ENCODE results near the gene OBSCN. TPM values are rescaled to one million over a fixed set of nuclear protein-coding genes. Genes with fewer than 3 reads are reported as not detected.

OBSCN gene
- total and polyA plus RNA-seq, 2 of the 4 experiments (the other 2 are of a cell fraction): 4.1 to 9.5 TPM

- TF ChIP-seq MAFK (IDR thresholded peaks at IDR 0.05; ENCODE audit: low read depth, low read length): no peak
- no peak for TF ChIP-seq SMC3 (IDR thresholded peaks at IDR 0.05; ENCODE audit: low read depth, low read length)
- no peak for TF ChIP-seq ELK1 (IDR thresholded peaks at IDR 0.05; ENCODE audit: borderline replicate concordance, low read depth, low read length)
- TF ChIP-seq USF2 (IDR thresholded peaks at IDR 0.05; ENCODE audit: low read depth, low read length): no peak
- no peak for TF ChIP-seq RFX5 (IDR thresholded peaks at IDR 0.05; ENCODE audit: low read depth, low read length)
- TF ChIP-seq RAD21 (IDR thresholded peaks at IDR 0.05; ENCODE audit: low read length): no peak
- TF ChIP-seq CHD1 (IDR thresholded peaks at IDR 0.05; ENCODE audit: low read depth, low read length): no peak
- WGBS, 2 experiments (ENCODE audit: extremely low coverage in 2 of 2, insufficient read length in 1 of 2): 90% methylated on average over 6 of the region's 11 CpGs; no CpG with 5 or more reads in 1 of the 2 experiments
- DNase-seq: no peak
- no peak overlapping the region for H3K18ac ChIP-seq (ENCODE audit: low read depth, low read length)
- H3K27me3 ChIP-seq (ENCODE audit: control insufficient read depth, insufficient read depth, low read length): no peaks in the 10 kb centered on the region
- no peak overlapping the region for H3K27ac ChIP-seq (ENCODE audit: insufficient read depth, low read length)
- no peak overlapping the region for H2AK9ac ChIP-seq (replicated peaks; ENCODE audit: low read depth, low read length, poor library complexity)
- H4K8ac ChIP-seq (ENCODE audit: low read depth in 2 of 2, low read length in 2 of 2): no peak overlapping the region
- no peak overlapping the region for H2BK15ac ChIP-seq (ENCODE audit: low read depth, low read length)
- intact Hi-C loops (cut with micrococcal nuclease): no loop called here
- dilution Hi-C loops (cut with HindIII; ENCODE audit: low sequenced_read_pairs, unreplicated experiment): no loop called here
- peaks cover 6% of the 10 kb centered on the region; the same call in 1 of the 2 replicates for H3K4me1 ChIP-seq (ENCODE audit: control insufficient read depth, insufficient read depth, low read length)
- H2BK20ac ChIP-seq (ENCODE audit: low read depth, low read length): no peak overlapping the region
- peaks cover 18 to 51% of the 10 kb centered on the region in 2 experiments for H3K79me1 ChIP-seq (ENCODE audit: low read depth in 1 of 2, low read length in 2 of 2)
- peaks cover 22% of the 10 kb centered on the region for H4K20me1 ChIP-seq (ENCODE audit: insufficient read depth, low read length)
- H2BK120ac ChIP-seq (ENCODE audit: low read depth, low read length): no peak overlapping the region
- H2AFZ ChIP-seq (replicated peaks; ENCODE audit: low read length, poor library complexity): no peak overlapping the region
- H2BK5ac ChIP-seq (ENCODE audit: low read depth, low read length, poor library complexity, severe bottlenecking): no peak overlapping the region
- H3K56ac ChIP-seq (ENCODE audit: extremely low read depth, insufficient read depth, low read length): no peak overlapping the region
- in situ Hi-C loops (cut with MboI; ENCODE audit: low sequenced_read_pairs): no loop called here
- no peak overlapping the region for H3K4ac ChIP-seq (ENCODE audit: low read depth, low read length)
- H3K9ac ChIP-seq (ENCODE audit: low read depth, low read length): no peak overlapping the region
- no peak overlapping the region for H4K5ac ChIP-seq (ENCODE audit: low read depth, low read length)
- no peak for ATAC-seq (ENCODE audit: low read depth)
- BruUV-seq (replicated peaks): no TSS peak
- H2AK5ac ChIP-seq (ENCODE audit: low read depth, low read length): no peak overlapping the region
- H4K91ac ChIP-seq (ENCODE audit: insufficient read depth, low read depth, low read length): no peak overlapping the region
- H3K9me1 ChIP-seq (ENCODE audit: insufficient read depth, low read length): peaks cover 22% of the 10 kb centered on the region
- H3K36me3 ChIP-seq (ENCODE audit: control insufficient read depth, insufficient read depth, low read length): peaks cover 20% of the 10 kb centered on the region
- H3K4me2 ChIP-seq (ENCODE audit: low read depth, low read length): no peak overlapping the region
- H3K14ac ChIP-seq (replicated peaks; ENCODE audit: low read depth, low read length): no peak overlapping the region
- H3K23ac ChIP-seq (ENCODE audit: low read depth, low read length): no peak overlapping the region
- POLR2A ChIA-PET (ENCODE audit: unreplicated experiment): no interaction called here
- no peak overlapping the region for H3K4me3 ChIP-seq (ENCODE audit: insufficient read depth, low read depth, low read length)
- H3K9me3 ChIP-seq (ENCODE audit: control insufficient read depth, insufficient read depth, low read length): no peaks in the 10 kb centered on the region
- CTCF ChIA-PET: no interaction called here
These were observed 202.8 kb downstream of the OBSCN start for GRCh38 chr1:228410671-228411070.
